Measurements from ENCODE around the gene FSCN2. TPM values are rescaled to one million over a fixed set of nuclear protein-coding genes. Genes with fewer than 3 reads are reported as not detected.
A peak's percentile ranks its signal among the peaks of the same experiment; 100 is the strongest.

The FSCN2 gene
- total RNA-seq, 1 donor from 2014 or later, result 1.0 TPM

DNA sequence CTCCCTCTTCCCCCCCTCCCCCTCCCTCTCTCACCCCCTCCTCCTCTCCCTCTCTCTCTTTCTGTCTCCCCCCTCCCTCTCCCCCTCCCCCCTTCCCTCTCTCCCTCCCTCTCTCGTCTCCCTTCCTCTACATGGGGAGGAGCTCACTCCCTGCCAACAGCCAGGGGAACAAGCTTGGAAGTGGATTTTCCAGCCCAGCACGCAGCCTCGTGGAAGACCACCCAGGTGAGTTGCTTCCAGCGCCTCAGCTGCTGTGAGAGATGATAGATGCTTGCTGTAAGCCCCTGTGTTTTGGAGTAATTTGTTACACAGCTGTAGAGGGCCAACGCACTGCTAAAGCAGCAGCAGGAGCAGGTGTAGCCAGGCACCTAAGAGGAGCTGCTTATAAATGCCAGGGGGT, 36.4 kb upstream of the FSCN2 start:
- peaks cover 4 to 13% (median 9%) of the 10 kb centered on the region in 3 donors for H3K4me1 ChIP-seq (ENCODE audit: control insufficient read depth in 3 of 3, insufficient read depth in 3 of 3, low read length in 3 of 3)
- peaks cover 11 to 23% (median 17%) of the 10 kb centered on the region in 3 donors for H3K27me3 ChIP-seq (ENCODE audit: control insufficient read depth in 3 of 3, insufficient read depth in 3 of 3, low read length in 3 of 3)
- H3K9me3 ChIP-seq (ENCODE audit: control insufficient read depth in 3 of 3, low read length in 3 of 3), result no peaks in the 10 kb centered on the region
- H3K4me3 ChIP-seq (ENCODE audit: low read length in 3 of 3), result no peak overlapping the region
- H3K9ac ChIP-seq (ENCODE audit: low read depth in 1 of 3, low read length in 3 of 3), result no peak overlapping the region
- no peaks in the 10 kb centered on the region for H3K36me3 ChIP-seq (ENCODE audit: control insufficient read depth in 3 of 3, insufficient read depth in 3 of 3, low read length in 3 of 3)
- no peak overlapping the region for H3K27ac ChIP-seq (ENCODE audit: low read depth, low read length)

DNA sequence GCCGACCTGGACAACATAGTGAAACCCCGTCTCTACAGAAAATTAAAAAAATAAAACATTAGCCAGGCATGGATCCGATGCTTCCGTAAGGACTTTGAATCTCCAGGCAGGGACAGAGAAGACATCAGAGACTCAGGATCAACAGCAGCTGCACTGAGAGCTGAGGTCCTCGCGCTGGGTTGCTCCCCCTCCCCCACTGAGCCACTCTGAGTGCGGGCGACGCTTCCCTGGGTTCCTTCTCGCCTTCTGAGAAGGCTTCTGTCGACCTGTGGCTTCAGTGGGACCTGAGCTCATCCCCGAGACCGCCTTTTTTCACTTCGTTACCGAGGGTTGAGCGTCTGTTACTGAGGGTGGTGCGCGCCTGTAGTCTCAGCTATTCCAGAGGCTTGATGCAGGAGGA, 36.0 kb upstream of the FSCN2 start:
- Histone ChIP-seq H3K9ac (ENCODE audit: low read depth in 1 of 3, low read length in 3 of 3) (no peak overlapping the region), H3K27me3 (ENCODE audit: control insufficient read depth in 3 of 3, insufficient read depth in 3 of 3, low read length in 3 of 3) (peaks cover 11 to 23% (median 17%) of the 10 kb centered on the region in 3 donors), H3K9me3 (ENCODE audit: control insufficient read depth in 3 of 3, low read length in 3 of 3) (no peaks in the 10 kb centered on the region), H3K4me3 (ENCODE audit: low read length in 3 of 3) (no peak overlapping the region), H3K4me1 (ENCODE audit: control insufficient read depth in 3 of 3, insufficient read depth in 3 of 3, low read length in 3 of 3) (peaks cover 4 to 13% (median 9%) of the 10 kb centered on the region in 3 donors), H3K36me3 (ENCODE audit: control insufficient read depth in 3 of 3, insufficient read depth in 3 of 3, low read length in 3 of 3) (no peaks in the 10 kb centered on the region), H3K27ac (ENCODE audit: low read depth, low read length) (no peak overlapping the region)

DNA sequence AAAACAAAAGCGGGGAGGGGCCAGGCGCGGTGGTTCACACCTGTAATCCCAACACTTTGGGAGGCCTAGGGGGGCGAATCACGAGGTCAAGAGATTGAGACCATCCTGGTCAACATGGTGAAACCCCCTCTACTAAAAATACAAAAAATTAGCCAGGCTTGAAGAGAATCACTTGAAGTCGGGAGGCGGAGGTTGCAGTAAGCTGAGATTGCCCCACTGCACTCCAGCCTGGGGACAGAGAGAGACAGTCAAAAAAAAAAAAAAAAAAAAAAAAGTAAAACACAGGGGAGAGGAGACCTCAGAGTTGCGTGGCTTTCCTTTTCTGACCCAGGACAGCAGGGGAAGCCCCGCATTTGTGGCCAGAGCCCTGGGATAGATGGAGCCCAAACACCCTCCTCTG, 35.5 kb upstream of the FSCN2 start:
- Histone ChIP-seq H3K4me3 (ENCODE audit: low read length in 3 of 3) (no peak overlapping the region), H3K27ac (ENCODE audit: low read depth, low read length) (no peak overlapping the region), H3K9ac (ENCODE audit: low read depth in 1 of 3, low read length in 3 of 3) (no peak overlapping the region), H3K36me3 (ENCODE audit: control insufficient read depth in 3 of 3, insufficient read depth in 3 of 3, low read length in 3 of 3) (no peaks in the 10 kb centered on the region), H3K27me3 (ENCODE audit: control insufficient read depth in 3 of 3, insufficient read depth in 3 of 3, low read length in 3 of 3) (peaks cover 11 to 23% (median 17%) of the 10 kb centered on the region in 3 donors), H3K9me3 (ENCODE audit: control insufficient read depth in 3 of 3, low read length in 3 of 3) (no peaks in the 10 kb centered on the region), H3K4me1 (ENCODE audit: control insufficient read depth in 3 of 3, insufficient read depth in 3 of 3, low read length in 3 of 3) (peaks cover 0 to 9% (median 4%) of the 10 kb centered on the region in 3 donors)

- Histone ChIP-seq H3K9ac (ENCODE audit: low read depth in 1 of 3, low read length in 3 of 3) (no peak overlapping the region), H3K4me1 (ENCODE audit: control insufficient read depth in 3 of 3, insufficient read depth in 3 of 3, low read length in 3 of 3) (peaks cover 0 to 8% (median 3%) of the 10 kb centered on the region in 3 donors), H3K27ac (ENCODE audit: low read depth, low read length) (no peak overlapping the region), H3K4me3 (ENCODE audit: low read length in 3 of 3) (no peak overlapping the region), H3K9me3 (ENCODE audit: control insufficient read depth in 3 of 3, low read length in 3 of 3) (no peaks in the 10 kb centered on the region), H3K27me3 (ENCODE audit: control insufficient read depth in 3 of 3, insufficient read depth in 3 of 3, low read length in 3 of 3) (peaks cover 11 to 23% (median 17%) of the 10 kb centered on the region in 3 donors), H3K36me3 (ENCODE audit: control insufficient read depth in 3 of 3, insufficient read depth in 3 of 3, low read length in 3 of 3) (no peaks in the 10 kb centered on the region)
Observed at GRCh38 chr17:81493198-81494038, 34.8 kb upstream of the FSCN2 start.

- Histone ChIP-seq H3K27me3 (ENCODE audit: control insufficient read depth in 3 of 3, insufficient read depth in 3 of 3, low read length in 3 of 3) (peaks cover 11 to 23% (median 14%) of the 10 kb centered on the region in 3 donors), H3K4me1 (ENCODE audit: control insufficient read depth in 3 of 3, insufficient read depth in 3 of 3, low read length in 3 of 3) (peaks cover 0 to 5% (median 0%) of the 10 kb centered on the region in 3 donors), H3K9ac (ENCODE audit: low read depth in 1 of 3, low read length in 3 of 3) (no peak overlapping the region), H3K36me3 (ENCODE audit: control insufficient read depth in 3 of 3, insufficient read depth in 3 of 3, low read length in 3 of 3) (no peaks in the 10 kb centered on the region), H3K4me3 (ENCODE audit: low read length in 3 of 3) (no peak overlapping the region), H3K27ac (ENCODE audit: low read depth, low read length) (no peak overlapping the region), H3K9me3 (ENCODE audit: control insufficient read depth in 3 of 3, low read length in 3 of 3) (no peaks in the 10 kb centered on the region)
Observed at GRCh38 chr17:81494626-81495377, 33.4 kb upstream of the FSCN2 start.

DNA sequence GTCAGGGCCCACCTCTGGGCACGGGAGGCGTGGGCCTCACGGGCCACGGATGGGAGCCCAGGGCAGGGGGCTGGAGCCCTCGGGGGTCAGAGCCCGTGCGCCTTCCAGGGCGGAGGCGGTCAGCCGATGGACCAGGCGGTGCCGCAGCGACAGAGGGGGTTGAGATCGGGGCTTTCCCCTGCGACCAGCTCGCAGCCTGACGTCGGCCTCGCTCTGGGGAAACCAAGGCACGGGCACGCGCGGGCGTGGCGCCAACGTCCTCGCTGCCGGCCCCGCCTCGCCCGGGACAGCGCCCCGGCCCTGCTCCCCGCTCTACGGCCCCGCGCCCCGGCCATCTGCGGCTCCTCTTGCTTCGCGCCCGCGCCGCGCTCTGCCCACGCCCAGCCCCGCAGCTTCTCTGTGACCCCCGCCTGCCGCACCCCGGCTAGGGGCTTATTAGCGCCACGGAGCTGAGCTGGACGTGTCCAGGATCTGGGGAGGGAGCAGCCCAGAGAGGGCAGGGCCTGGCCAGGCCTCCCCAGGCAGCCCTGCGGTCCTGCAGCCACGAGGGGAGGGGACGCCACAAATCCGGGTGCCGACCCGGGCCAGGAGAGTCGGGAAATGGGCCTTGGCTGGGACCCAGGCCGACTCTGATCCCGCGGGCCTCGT, 29.1 kb upstream of the FSCN2 start:
- Histone ChIP-seq H3K9me3 (ENCODE audit: control insufficient read depth in 3 of 3, low read length in 3 of 3) (no peaks in the 10 kb centered on the region), H3K4me1 (ENCODE audit: control insufficient read depth in 3 of 3, insufficient read depth in 3 of 3, low read length in 3 of 3) (peaks cover 0 to 3% (median 0%) of the 10 kb centered on the region in 3 donors), H3K36me3 (ENCODE audit: control insufficient read depth in 3 of 3, insufficient read depth in 3 of 3, low read length in 3 of 3) (no peaks in the 10 kb centered on the region), H3K4me3 (ENCODE audit: low read length in 3 of 3) (no peak overlapping the region), H3K27ac (ENCODE audit: low read depth, low read length) (no peak overlapping the region), H3K9ac (ENCODE audit: low read depth in 1 of 3, low read length in 3 of 3) (peak overlapping the region in 1 of 3 donors; percentile 8), H3K27me3 (ENCODE audit: control insufficient read depth in 3 of 3, insufficient read depth in 3 of 3, low read length in 3 of 3) (peaks cover 0 to 7% (median 6%) of the 10 kb centered on the region in 3 donors)

GRCh38 chr17:81499601-81499970, 28.6 kb upstream of the FSCN2 start:
- Histone ChIP-seq H3K4me1 (ENCODE audit: control insufficient read depth in 3 of 3, insufficient read depth in 3 of 3, low read length in 3 of 3) (peaks cover 0 to 3% (median 0%) of the 10 kb centered on the region in 3 donors), H3K9ac (ENCODE audit: low read depth in 1 of 3, low read length in 3 of 3) (peak overlapping the region in 1 of 3 donors; percentile 3), H3K27me3 (ENCODE audit: control insufficient read depth in 3 of 3, insufficient read depth in 3 of 3, low read length in 3 of 3) (peaks cover 0 to 5% (median 2%) of the 10 kb centered on the region in 3 donors), H3K4me3 (ENCODE audit: low read length in 3 of 3) (no peak overlapping the region), H3K36me3 (ENCODE audit: control insufficient read depth in 3 of 3, insufficient read depth in 3 of 3, low read length in 3 of 3) (no peaks in the 10 kb centered on the region), H3K9me3 (ENCODE audit: control insufficient read depth in 3 of 3, low read length in 3 of 3) (no peaks in the 10 kb centered on the region), H3K27ac (ENCODE audit: low read depth, low read length) (no peak overlapping the region)

GRCh38 chr17:81500047-81500446, 28.1 kb upstream of the FSCN2 start:
- H3K36me3 ChIP-seq (ENCODE audit: control insufficient read depth in 3 of 3, insufficient read depth in 3 of 3, low read length in 3 of 3), result no peaks in the 10 kb centered on the region
- no peak overlapping the region for H3K27ac ChIP-seq (ENCODE audit: low read depth, low read length)
- H3K4me3 ChIP-seq (ENCODE audit: low read length in 3 of 3), result no peak overlapping the region
- no peaks in the 10 kb centered on the region for H3K9me3 ChIP-seq (ENCODE audit: control insufficient read depth in 3 of 3, low read length in 3 of 3)
- H3K9ac ChIP-seq (ENCODE audit: low read depth in 1 of 3, low read length in 3 of 3), result no peak overlapping the region
- peaks cover 0 to 3% (median 0%) of the 10 kb centered on the region in 3 donors for H3K4me1 ChIP-seq (ENCODE audit: control insufficient read depth in 3 of 3, insufficient read depth in 3 of 3, low read length in 3 of 3)
- peaks cover 0 to under 1% (median 0%) of the 10 kb centered on the region in 3 donors for H3K27me3 ChIP-seq (ENCODE audit: control insufficient read depth in 3 of 3, insufficient read depth in 3 of 3, low read length in 3 of 3)

DNA sequence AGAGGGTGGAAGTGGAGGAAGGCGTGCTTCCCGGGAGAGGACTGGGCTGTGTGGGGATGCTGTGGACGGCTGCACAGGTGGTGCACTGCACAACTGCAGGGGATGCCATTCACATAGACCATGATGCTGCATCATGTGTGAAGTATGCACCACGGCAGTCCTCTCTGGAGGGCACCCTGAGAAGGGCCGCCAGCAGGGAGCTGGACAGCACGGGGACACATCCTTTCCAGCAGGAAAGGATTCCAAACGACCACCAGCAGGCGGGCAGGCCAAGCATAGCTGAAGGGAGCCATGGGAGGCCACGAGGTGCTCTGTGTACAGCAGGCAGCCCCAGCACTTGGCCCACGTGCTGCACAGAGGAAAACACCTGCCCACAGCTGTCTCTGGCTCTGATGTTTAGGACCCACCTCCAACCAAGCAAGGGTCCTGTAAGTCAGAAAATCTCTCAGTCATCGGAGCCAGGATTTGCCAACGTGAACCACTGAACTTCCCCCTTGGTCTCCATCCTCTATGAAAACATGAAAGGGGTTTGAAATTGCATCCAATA, 25.6 kb upstream of the FSCN2 start:
- Histone ChIP-seq H3K4me1 (ENCODE audit: control insufficient read depth in 3 of 3, insufficient read depth in 3 of 3, low read length in 3 of 3) (peaks cover 0 to 3% (median 0%) of the 10 kb centered on the region in 3 donors), H3K36me3 (ENCODE audit: control insufficient read depth in 3 of 3, insufficient read depth in 3 of 3, low read length in 3 of 3) (no peaks in the 10 kb centered on the region), H3K27me3 (ENCODE audit: control insufficient read depth in 3 of 3, insufficient read depth in 3 of 3, low read length in 3 of 3) (no peaks in the 10 kb centered on the region), H3K9ac (ENCODE audit: low read depth in 1 of 3, low read length in 3 of 3) (no peak overlapping the region), H3K27ac (ENCODE audit: low read depth, low read length) (no peak overlapping the region), H3K4me3 (ENCODE audit: low read length in 3 of 3) (no peak overlapping the region), H3K9me3 (ENCODE audit: control insufficient read depth in 3 of 3, low read length in 3 of 3) (no peaks in the 10 kb centered on the region)

Data from skeletal muscle tissue (tissue), 4 donors.